ENCODE measurements around the gene HDAC4.

Gene HDAC4

GRCh38 chr2:239025096-239025801 is 375.6 kb downstream of the HDAC4 start:
- TF ChIP-seq, protein P1, sequence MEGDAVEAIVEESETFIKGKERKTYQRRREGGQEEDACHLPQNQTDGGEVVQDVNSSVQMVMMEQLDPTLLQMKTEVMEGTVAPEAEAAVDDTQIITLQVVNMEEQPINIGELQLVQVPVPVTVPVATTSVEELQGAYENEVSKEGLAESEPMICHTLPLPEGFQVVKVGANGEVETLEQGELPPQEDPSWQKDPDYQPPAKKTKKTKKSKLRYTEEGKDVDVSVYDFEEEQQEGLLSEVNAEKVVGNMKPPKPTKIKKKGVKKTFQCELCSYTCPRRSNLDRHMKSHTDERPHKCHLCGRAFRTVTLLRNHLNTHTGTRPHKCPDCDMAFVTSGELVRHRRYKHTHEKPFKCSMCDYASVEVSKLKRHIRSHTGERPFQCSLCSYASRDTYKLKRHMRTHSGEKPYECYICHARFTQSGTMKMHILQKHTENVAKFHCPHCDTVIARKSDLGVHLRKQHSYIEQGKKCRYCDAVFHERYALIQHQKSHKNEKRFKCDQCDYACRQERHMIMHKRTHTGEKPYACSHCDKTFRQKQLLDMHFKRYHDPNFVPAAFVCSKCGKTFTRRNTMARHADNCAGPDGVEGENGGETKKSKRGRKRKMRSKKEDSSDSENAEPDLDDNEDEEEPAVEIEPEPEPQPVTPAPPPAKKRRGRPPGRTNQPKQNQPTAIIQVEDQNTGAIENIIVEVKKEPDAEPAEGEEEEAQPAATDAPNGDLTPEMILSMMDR (IDR thresholded peaks at IDR 0.05): no peak
- Histone ChIP-seq H3K9me3 (no peaks in the 10 kb centered on the region), H3K4me1 (ENCODE audit: control insufficient read depth in 1 of 2, insufficient read depth in 1 of 2, low read depth in 1 of 2, low read length in 1 of 2) (no peaks in the 10 kb centered on the region), H3K27me3 (peaks cover 11% of the 10 kb centered on the region), H3K4me3 (ENCODE audit: low read depth in 1 of 2, low read length in 1 of 2) (no peak overlapping the region), H3K27ac (no peak overlapping the region), H3K36me3 (no peaks in the 10 kb centered on the region)

DNA sequence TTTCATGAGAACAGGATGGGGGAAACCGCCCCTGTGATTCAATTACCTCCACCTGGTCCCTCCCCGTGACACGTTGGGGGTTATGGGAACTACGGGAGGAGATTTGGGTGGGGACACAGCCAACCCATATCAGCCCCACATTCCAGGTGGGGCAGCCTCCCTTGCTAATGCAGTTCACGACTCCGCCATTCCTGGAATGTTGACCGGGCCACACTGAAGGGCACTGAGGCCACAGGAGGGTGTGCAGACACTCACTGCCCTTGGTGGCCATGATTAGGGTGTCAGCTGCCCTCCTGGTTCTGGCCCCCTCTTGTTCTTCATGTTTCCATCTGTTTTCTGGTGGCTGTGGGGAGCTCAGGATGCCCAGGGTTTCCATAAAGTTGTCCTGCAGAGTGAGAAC is 376.6 kb downstream of the HDAC4 start:
- TF ChIP-seq, protein P1 (IDR thresholded peaks at IDR 0.05): no peak

GRCh38 chr2:239022437-239023260 is 378.2 kb downstream of the HDAC4 start:
- TF ChIP-seq, protein P1 (IDR thresholded peaks at IDR 0.05): no peak
- H3K27ac ChIP-seq: no peak overlapping the region

More for the DNA sequence above, 376.6 kb downstream of the HDAC4 start:
- Histone ChIP-seq H3K27me3 (peaks cover 8% of the 10 kb centered on the region), H3K36me3 (no peaks in the 10 kb centered on the region), H3K27ac (no peak overlapping the region), H3K4me1 (ENCODE audit: control insufficient read depth in 1 of 2, insufficient read depth in 1 of 2, low read depth in 1 of 2, low read length in 1 of 2) (no peaks in the 10 kb centered on the region), H3K4me3 (ENCODE audit: low read depth in 1 of 2, low read length in 1 of 2) (no peak overlapping the region), H3K9me3 (no peaks in the 10 kb centered on the region)

DNA sequence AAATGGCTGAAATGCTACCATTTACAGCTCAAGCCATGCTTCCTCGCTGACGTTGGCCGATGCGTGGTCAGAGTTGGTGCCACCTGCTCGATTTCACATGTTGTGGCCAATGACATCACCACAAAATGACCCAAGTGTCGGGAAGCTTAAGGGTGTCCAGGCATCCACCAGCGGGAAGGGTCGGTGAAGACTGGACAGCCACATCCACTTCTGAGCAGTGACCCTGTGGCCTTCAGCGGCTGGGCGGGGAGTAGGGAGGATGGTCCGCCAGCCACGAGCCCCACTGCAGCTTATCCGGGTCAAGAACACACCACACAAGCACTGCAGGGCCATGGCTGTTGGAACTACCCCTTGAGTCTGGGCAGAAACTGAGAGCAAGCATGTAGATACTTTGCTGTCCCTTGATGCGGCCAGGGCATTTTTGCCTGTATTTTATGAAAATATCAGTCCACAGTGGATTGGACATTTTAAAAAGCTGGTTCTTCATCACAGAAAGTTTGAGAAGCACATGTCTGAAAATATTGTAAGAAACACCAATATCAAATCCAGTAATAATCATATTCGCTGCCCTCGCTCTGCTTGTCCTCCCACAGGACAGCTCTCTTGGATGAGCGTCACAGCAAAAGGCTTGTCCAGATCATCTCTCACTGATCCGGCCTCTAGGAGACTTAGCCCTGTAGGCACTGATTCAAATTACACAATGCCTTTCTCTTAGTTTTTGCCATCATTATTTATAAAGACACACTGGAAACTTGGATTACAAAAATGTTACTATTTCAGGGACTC is 379.0 kb downstream of the HDAC4 start:
- peaks cover 8% of the 10 kb centered on the region for H3K27me3 ChIP-seq
- TF ChIP-seq, protein P1 (IDR thresholded peaks at IDR 0.05): no peak
- H3K4me3 ChIP-seq (ENCODE audit: low read depth in 1 of 2, low read length in 1 of 2): no peak overlapping the region

More at GRCh38 chr2:239022437-239023260, 378.2 kb downstream of the HDAC4 start:
- peaks cover 8% of the 10 kb centered on the region for H3K27me3 ChIP-seq
- no peaks in the 10 kb centered on the region for H3K4me1 ChIP-seq (ENCODE audit: control insufficient read depth in 1 of 2, insufficient read depth in 1 of 2, low read depth in 1 of 2, low read length in 1 of 2)
- H3K36me3 ChIP-seq: no peaks in the 10 kb centered on the region
- no peaks in the 10 kb centered on the region for H3K9me3 ChIP-seq
- H3K4me3 ChIP-seq (ENCODE audit: low read depth in 1 of 2, low read length in 1 of 2): no peak overlapping the region

GRCh38 chr2:239021224-239021623 is 379.6 kb downstream of the HDAC4 start:
- Histone ChIP-seq H3K27me3 (peaks cover 8% of the 10 kb centered on the region), H3K4me1 (ENCODE audit: control insufficient read depth in 1 of 2, insufficient read depth in 1 of 2, low read depth in 1 of 2, low read length in 1 of 2) (no peaks in the 10 kb centered on the region), H3K36me3 (no peaks in the 10 kb centered on the region), H3K9me3 (no peaks in the 10 kb centered on the region), H3K27ac (no peak overlapping the region), H3K4me3 (ENCODE audit: low read depth in 1 of 2, low read length in 1 of 2) (no peak overlapping the region)
- TF ChIP-seq, protein P1 (IDR thresholded peaks at IDR 0.05): no peak

More for the DNA sequence above, 379.0 kb downstream of the HDAC4 start:
- Histone ChIP-seq H3K36me3 (no peaks in the 10 kb centered on the region), H3K27ac (no peak overlapping the region), H3K4me1 (ENCODE audit: control insufficient read depth in 1 of 2, insufficient read depth in 1 of 2, low read depth in 1 of 2, low read length in 1 of 2) (no peaks in the 10 kb centered on the region), H3K9me3 (no peaks in the 10 kb centered on the region)
